ENCODE measurements around the gene CSTF1.
"Not testable (repeated sequence)": the region's sequence is repeated elsewhere in the genome, so short reads cannot be mapped to it uniquely, and the experiment has no call there.

The CSTF1 gene

GRCh38 chr20:56409956-56410355 is 17.5 kb downstream of the CSTF1 start:
- H3K23ac ChIP-seq (ENCODE audit: low read depth, low read length, poor library complexity) = no peak overlapping the region
- no peak overlapping the region for H2AK5ac ChIP-seq (ENCODE audit: low read depth, low read length)
- H3K27me3 ChIP-seq (ENCODE audit: control insufficient read depth in 3 of 3, insufficient read depth in 3 of 3, low read depth in 1 of 3, low read length in 3 of 3) = no peaks in the 10 kb centered on the region
- H2BK12ac ChIP-seq (ENCODE audit: low read length) = no peak overlapping the region
- no peak overlapping the region for H3K4me3 ChIP-seq (ENCODE audit: low read length in 2 of 2)
- DNase-seq (ENCODE audit: low spot score) = no peak
- H3K27ac ChIP-seq (replicated peaks; ENCODE audit: low read length) = no peak overlapping the region
- H2BK5ac ChIP-seq (ENCODE audit: low read length) = no peak overlapping the region
- no peak overlapping the region for H3K14ac ChIP-seq (ENCODE audit: low read length)
- no peak overlapping the region for H3K18ac ChIP-seq (ENCODE audit: low read length)
- peaks cover 0 to 2% of the 10 kb centered on the region in 2 donors for H3K9me3 ChIP-seq (replicated peaks in 1 of 2; ENCODE audit: control insufficient read depth in 2 of 2, insufficient read depth in 1 of 2, low read depth in 1 of 2, low read length in 2 of 2)
- H4K91ac ChIP-seq (ENCODE audit: low read depth, low read length, poor library complexity) = no peak overlapping the region
- H3K36me3 ChIP-seq (replicated peaks in 1 of 2; ENCODE audit: control insufficient read depth in 2 of 2, insufficient read depth in 2 of 2, low read length in 2 of 2) = peaks cover 17 to 57% of the 10 kb centered on the region in 2 donors
- no peak overlapping the region for H3K4ac ChIP-seq (ENCODE audit: low read length)
- H2BK120ac ChIP-seq (ENCODE audit: low read depth, low read length) = no peak overlapping the region
- no peak overlapping the region for H3K4me2 ChIP-seq (ENCODE audit: insufficient read depth, low read length, poor library complexity, severe bottlenecking)
- H3K79me1 ChIP-seq (ENCODE audit: low read depth, low read length) = no peaks in the 10 kb centered on the region
- no peak overlapping the region for H4K8ac ChIP-seq (ENCODE audit: low read depth, low read length)
- H3K9ac ChIP-seq (ENCODE audit: low read depth, low read length, poor library complexity) = no peak overlapping the region
- H3K4me1 ChIP-seq (ENCODE audit: control insufficient read depth in 2 of 2, insufficient read depth in 1 of 2, low read depth in 1 of 2, low read length in 2 of 2) = no peaks in the 10 kb centered on the region
- WGBS, 2 donors (ENCODE audit: extremely low coverage in 2 of 2, insufficient read length in 2 of 2, insufficient replicate concordance in 1 of 2) = no CpG with 5 or more reads among the region's 1 CpG
- no peak overlapping the region for H2AFZ ChIP-seq (ENCODE audit: low read length)
- no peak overlapping the region for H2BK15ac ChIP-seq (ENCODE audit: low read length)

GRCh38 chr20:56411287-56411686 is 18.8 kb downstream of the CSTF1 start:
- H2BK120ac ChIP-seq (ENCODE audit: low read depth, low read length) = not testable (repeated sequence)

GRCh38 chr20:56411759-56412472 is 19.5 kb downstream of the CSTF1 start, which contains the start of gene CASS4:
Gene CASS4 (plus strand): TSS chr20:56412260. CDS start chr20:56412459, 199 bp downstream.
- Histone ChIP-seq H3K9me3 (replicated peaks in 1 of 2; ENCODE audit: control insufficient read depth in 2 of 2, insufficient read depth in 1 of 2, low read depth in 1 of 2, low read length in 2 of 2) (peaks cover 0 to 2% of the 10 kb centered on the region in 2 donors), H3K4me3 (ENCODE audit: low read length in 2 of 2) (no peak within 1 kb of the TSS), H3K23ac (ENCODE audit: low read depth, low read length, poor library complexity) (no peak within 1 kb of the TSS), H3K4ac (ENCODE audit: low read length) (no peak within 1 kb of the TSS), H3K9ac (ENCODE audit: low read depth, low read length, poor library complexity) (no peak within 1 kb of the TSS), H2BK120ac (ENCODE audit: low read depth, low read length) (no peak within 1 kb of the TSS), H2AK5ac (ENCODE audit: low read depth, low read length) (no peak within 1 kb of the TSS), H2BK15ac (ENCODE audit: low read length) (no peak within 1 kb of the TSS), H2BK12ac (ENCODE audit: low read length) (no peak within 1 kb of the TSS), H3K4me2 (ENCODE audit: insufficient read depth, low read length, poor library complexity, severe bottlenecking) (no peak within 1 kb of the TSS), H3K14ac (ENCODE audit: low read length) (no peak within 1 kb of the TSS), H4K91ac (ENCODE audit: low read depth, low read length, poor library complexity) (no peak within 1 kb of the TSS), H3K79me1 (ENCODE audit: low read depth, low read length) (no peaks in the 10 kb centered on the region), H3K36me3 (replicated peaks in 1 of 2; ENCODE audit: control insufficient read depth in 2 of 2, insufficient read depth in 2 of 2, low read length in 2 of 2) (peaks cover 13 to 37% of the 10 kb centered on the region in 2 donors), H3K4me1 (ENCODE audit: control insufficient read depth in 2 of 2, insufficient read depth in 1 of 2, low read depth in 1 of 2, low read length in 2 of 2) (no peaks in the 10 kb centered on the region), H3K27me3 (ENCODE audit: control insufficient read depth in 3 of 3, insufficient read depth in 3 of 3, low read depth in 1 of 3, low read length in 3 of 3) (no peaks in the 10 kb centered on the region), H3K18ac (ENCODE audit: low read length) (no peak within 1 kb of the TSS), H2AFZ (ENCODE audit: low read length) (peak within 1 kb of the TSS; percentile 21), H4K8ac (ENCODE audit: low read depth, low read length) (no peak within 1 kb of the TSS), H2BK5ac (ENCODE audit: low read length) (no peak within 1 kb of the TSS), H3K27ac (replicated peaks; ENCODE audit: low read length) (no peak within 1 kb of the TSS)
- DNase-seq (ENCODE audit: low spot score) = no peak
- no CpG with 5 or more reads among the region's 10 CpGs for WGBS, 2 donors (ENCODE audit: extremely low coverage in 2 of 2, insufficient read length in 2 of 2, insufficient replicate concordance in 1 of 2)

More at GRCh38 chr20:56411287-56411686, 18.8 kb downstream of the CSTF1 start:
- H3K27me3 ChIP-seq (ENCODE audit: control insufficient read depth in 3 of 3, insufficient read depth in 3 of 3, low read depth in 1 of 3, low read length in 3 of 3); H4K91ac ChIP-seq (ENCODE audit: low read depth, low read length, poor library complexity); H2AFZ ChIP-seq (ENCODE audit: low read length); H2BK15ac ChIP-seq (ENCODE audit: low read length); H3K4me1 ChIP-seq (ENCODE audit: control insufficient read depth in 2 of 2, insufficient read depth in 1 of 2, low read depth in 1 of 2, low read length in 2 of 2); H3K9ac ChIP-seq (ENCODE audit: low read depth, low read length, poor library complexity); H4K8ac ChIP-seq (ENCODE audit: low read depth, low read length); H3K4me3 ChIP-seq (ENCODE audit: low read length in 2 of 2); H3K9me3 ChIP-seq (replicated peaks in 1 of 2; ENCODE audit: control insufficient read depth in 2 of 2, insufficient read depth in 1 of 2, low read depth in 1 of 2, low read length in 2 of 2); H3K18ac ChIP-seq (ENCODE audit: low read length); H3K79me1 ChIP-seq (ENCODE audit: low read depth, low read length); H2AK5ac ChIP-seq (ENCODE audit: low read depth, low read length); H3K27ac ChIP-seq (replicated peaks; ENCODE audit: low read length); H3K4me2 ChIP-seq (ENCODE audit: insufficient read depth, low read length, poor library complexity, severe bottlenecking); H2BK12ac ChIP-seq (ENCODE audit: low read length); H3K4ac ChIP-seq (ENCODE audit: low read length); DNase-seq (ENCODE audit: low spot score); H2BK5ac ChIP-seq (ENCODE audit: low read length); H3K23ac ChIP-seq (ENCODE audit: low read depth, low read length, poor library complexity); H3K14ac ChIP-seq (ENCODE audit: low read length): not testable (repeated sequence)
- WGBS, 2 donors (ENCODE audit: extremely low coverage in 2 of 2, insufficient read length in 2 of 2, insufficient replicate concordance in 1 of 2) = no CpG with 5 or more reads among the region's 7 CpGs
- peaks cover 16 to 44% of the 10 kb centered on the region in 2 donors for H3K36me3 ChIP-seq (replicated peaks in 1 of 2; ENCODE audit: control insufficient read depth in 2 of 2, insufficient read depth in 2 of 2, low read length in 2 of 2)

GRCh38 chr20:56412473-56412790 is 20.0 kb downstream of the CSTF1 start:
- Histone ChIP-seq H3K79me1 (ENCODE audit: low read depth, low read length) (no peaks in the 10 kb centered on the region), H3K9ac (ENCODE audit: low read depth, low read length, poor library complexity) (no peak overlapping the region), H2BK120ac (ENCODE audit: low read depth, low read length) (no peak overlapping the region), H2AFZ (ENCODE audit: low read length) (no peak overlapping the region), H3K4me1 (ENCODE audit: control insufficient read depth in 2 of 2, insufficient read depth in 1 of 2, low read depth in 1 of 2, low read length in 2 of 2) (no peaks in the 10 kb centered on the region), H3K4ac (ENCODE audit: low read length) (no peak overlapping the region), H3K27ac (replicated peaks; ENCODE audit: low read length) (no peak overlapping the region), H3K14ac (ENCODE audit: low read length) (no peak overlapping the region), H3K23ac (ENCODE audit: low read depth, low read length, poor library complexity) (no peak overlapping the region), H2AK5ac (ENCODE audit: low read depth, low read length) (no peak overlapping the region), H4K8ac (ENCODE audit: low read depth, low read length) (no peak overlapping the region), H3K9me3 (replicated peaks in 1 of 2; ENCODE audit: control insufficient read depth in 2 of 2, insufficient read depth in 1 of 2, low read depth in 1 of 2, low read length in 2 of 2) (peaks cover 0 to 2% of the 10 kb centered on the region in 2 donors), H3K4me3 (ENCODE audit: low read length in 2 of 2) (no peak overlapping the region), H4K91ac (ENCODE audit: low read depth, low read length, poor library complexity) (no peak overlapping the region), H3K4me2 (ENCODE audit: insufficient read depth, low read length, poor library complexity, severe bottlenecking) (no peak overlapping the region), H3K27me3 (ENCODE audit: control insufficient read depth in 3 of 3, insufficient read depth in 3 of 3, low read depth in 1 of 3, low read length in 3 of 3) (no peaks in the 10 kb centered on the region), H2BK5ac (ENCODE audit: low read length) (no peak overlapping the region), H3K36me3 (replicated peaks in 1 of 2; ENCODE audit: control insufficient read depth in 2 of 2, insufficient read depth in 2 of 2, low read length in 2 of 2) (peaks cover 11 to 32% of the 10 kb centered on the region in 2 donors), H2BK15ac (ENCODE audit: low read length) (no peak overlapping the region), H2BK12ac (ENCODE audit: low read length) (no peak overlapping the region), H3K18ac (ENCODE audit: low read length) (no peak overlapping the region)
- 100% methylated on average over 1 of the region's 7 CpGs; no CpG with 5 or more reads in 1 of the 2 donors for WGBS, 2 donors (ENCODE audit: extremely low coverage in 2 of 2, insufficient read length in 2 of 2, insufficient replicate concordance in 1 of 2)
- no peak for DNase-seq (ENCODE audit: low spot score)

All from neuronal stem cell (in vitro differentiated cells).